Lower leg skin (tissue), 3 donors: ENCODE data around the gene DOCK7.

Experiments
- POLR2A ChIP-seq, 2 donors: fragments of 450-650 bp; IDR thresholded peaks; one replicate each; pipeline ENCODE4 v1.6.1; 2016 to 2017; ENCODE audit warnings: antibody characterized with exemption in 2 of 2, mild to moderate bottlenecking in 1 of 2, moderate library complexity in 1 of 2
- TF ChIP-seq, protein P1 (sequence below), 3 donors: fragments of 450-650 bp; IDR thresholded peaks; one replicate each; pipeline ENCODE4 v1.5.1; 2016; ENCODE audit warnings: antibody characterized with exemption in 3 of 3, mild to moderate bottlenecking in 3 of 3, moderate library complexity in 2 of 3

DNA sequence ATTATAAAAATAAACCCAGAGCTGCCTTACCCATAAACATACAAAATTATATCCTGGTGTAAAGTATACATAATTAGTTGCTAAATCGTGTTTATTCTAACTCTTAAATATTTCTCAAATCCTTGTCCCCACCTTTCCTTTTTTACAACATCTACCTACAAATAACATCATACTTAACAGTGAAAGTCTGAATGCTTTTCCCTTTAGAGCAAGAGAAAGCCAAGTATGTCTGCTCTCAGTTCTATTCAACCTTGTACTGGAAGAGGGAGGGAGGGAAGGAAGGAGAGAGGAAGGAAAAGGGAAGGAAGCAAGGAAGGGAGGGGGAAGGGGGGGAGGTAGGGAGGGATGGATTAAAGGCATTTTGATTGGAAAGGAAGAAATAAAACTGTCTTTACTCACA, 14.6 kb downstream of the DOCK7 start:
- TF ChIP-seq, protein P1, sequence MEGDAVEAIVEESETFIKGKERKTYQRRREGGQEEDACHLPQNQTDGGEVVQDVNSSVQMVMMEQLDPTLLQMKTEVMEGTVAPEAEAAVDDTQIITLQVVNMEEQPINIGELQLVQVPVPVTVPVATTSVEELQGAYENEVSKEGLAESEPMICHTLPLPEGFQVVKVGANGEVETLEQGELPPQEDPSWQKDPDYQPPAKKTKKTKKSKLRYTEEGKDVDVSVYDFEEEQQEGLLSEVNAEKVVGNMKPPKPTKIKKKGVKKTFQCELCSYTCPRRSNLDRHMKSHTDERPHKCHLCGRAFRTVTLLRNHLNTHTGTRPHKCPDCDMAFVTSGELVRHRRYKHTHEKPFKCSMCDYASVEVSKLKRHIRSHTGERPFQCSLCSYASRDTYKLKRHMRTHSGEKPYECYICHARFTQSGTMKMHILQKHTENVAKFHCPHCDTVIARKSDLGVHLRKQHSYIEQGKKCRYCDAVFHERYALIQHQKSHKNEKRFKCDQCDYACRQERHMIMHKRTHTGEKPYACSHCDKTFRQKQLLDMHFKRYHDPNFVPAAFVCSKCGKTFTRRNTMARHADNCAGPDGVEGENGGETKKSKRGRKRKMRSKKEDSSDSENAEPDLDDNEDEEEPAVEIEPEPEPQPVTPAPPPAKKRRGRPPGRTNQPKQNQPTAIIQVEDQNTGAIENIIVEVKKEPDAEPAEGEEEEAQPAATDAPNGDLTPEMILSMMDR (IDR thresholded peaks at IDR 0.05), result no peak
- no peak for TF ChIP-seq POLR2A (IDR thresholded peaks at IDR 0.05)
